Neural cell (in vitro differentiated cells): ENCODE measurements around the gene HUNK.

ENCODE experiments used
- CTCF ChIP-seq: fragments of 450-650 bp; IDR thresholded peaks from 2 replicates; pipeline ENCODE4 v1.5.1; 2014; ENCODE audit warnings: antibody characterized with exemption, mild to moderate bottlenecking, moderate library complexity; ENCODE audit not compliant: poor library complexity, severe bottlenecking
- EP300 ChIP-seq: fragments of 450-650 bp; conservative IDR thresholded peaks from 2 replicates; pipeline ENCODE4 v1.6.1; 2014; ENCODE audit warnings: antibody characterized with exemption, mild to moderate bottlenecking, moderate library complexity; ENCODE audit not compliant: poor library complexity, severe bottlenecking
- EZH2 ChIP-seq: fragments of 200-600, 300-800 bp; shearing (Covaris generic), sonication (generic); IDR thresholded peaks from 2 replicates; pipeline ENCODE4 v1.6.1; 2014; ENCODE audit warnings: antibody characterized with exemption, low read length, borderline replicate concordance, mild to moderate bottlenecking; ENCODE audit not compliant: insufficient read depth, poor library complexity, severe bottlenecking
- POLR2AphosphoS5 ChIP-seq: IDR thresholded peaks from 2 replicates; pipeline ENCODE4 v1.6.1; 2012
- RAD21 ChIP-seq: fragments of 450-650 bp; conservative IDR thresholded peaks from 2 replicates; pipeline ENCODE4 v1.6.1; 2014; ENCODE audit warnings: antibody characterized with exemption, mild to moderate bottlenecking, moderate library complexity
- REST ChIP-seq: IDR thresholded peaks from 2 replicates; pipeline ENCODE4 v1.6.1; 2012; ENCODE audit warnings: borderline replicate concordance
- SMC3 ChIP-seq: fragments of 450-650 bp; conservative IDR thresholded peaks from 2 replicates; pipeline ENCODE4 v1.6.1; 2014; ENCODE audit warnings: antibody characterized with exemption, mild to moderate bottlenecking, moderate library complexity; ENCODE audit not compliant: poor library complexity

- TF ChIP-seq CTCF = no peak
- TF ChIP-seq REST = no peak
- no peak for TF ChIP-seq EP300
- no peak for TF ChIP-seq EZH2
- TF ChIP-seq POLR2AphosphoS5 = no peak
- no peak for TF ChIP-seq SMC3
- TF ChIP-seq RAD21 = no peak
Observed at GRCh38 chr21:31973402-31973944, 100.7 kb downstream of the HUNK start.
